OCI-LY1 (cell line): Measurements from ENCODE around the gene FAM50A.

Experiments
- EZH2 ChIP-seq: fragments of 200-600 bp; sonication (generic), shearing (Covaris generic); IDR thresholded peaks from 2 replicates; pipeline ENCODE4 v1.8.0; 2017; ENCODE audit warnings: borderline replicate concordance, mixed run types, mild to moderate bottlenecking, antibody characterized with exemption, low read length, moderate library complexity, mixed read lengths
- TF ChIP-seq, protein P1 (sequence below): fragments of 200-600 bp; sonication (generic), shearing (Covaris generic); IDR thresholded peaks from 2 replicates; pipeline ENCODE4 v1.5.1; 2017; ENCODE audit warnings: mild to moderate bottlenecking, antibody characterized with exemption, low read length, moderate library complexity, mixed read lengths

GRCh38 chrX:154446430-154446829, 2.5 kb downstream of the FAM50A start:
- TF ChIP-seq, protein P1, sequence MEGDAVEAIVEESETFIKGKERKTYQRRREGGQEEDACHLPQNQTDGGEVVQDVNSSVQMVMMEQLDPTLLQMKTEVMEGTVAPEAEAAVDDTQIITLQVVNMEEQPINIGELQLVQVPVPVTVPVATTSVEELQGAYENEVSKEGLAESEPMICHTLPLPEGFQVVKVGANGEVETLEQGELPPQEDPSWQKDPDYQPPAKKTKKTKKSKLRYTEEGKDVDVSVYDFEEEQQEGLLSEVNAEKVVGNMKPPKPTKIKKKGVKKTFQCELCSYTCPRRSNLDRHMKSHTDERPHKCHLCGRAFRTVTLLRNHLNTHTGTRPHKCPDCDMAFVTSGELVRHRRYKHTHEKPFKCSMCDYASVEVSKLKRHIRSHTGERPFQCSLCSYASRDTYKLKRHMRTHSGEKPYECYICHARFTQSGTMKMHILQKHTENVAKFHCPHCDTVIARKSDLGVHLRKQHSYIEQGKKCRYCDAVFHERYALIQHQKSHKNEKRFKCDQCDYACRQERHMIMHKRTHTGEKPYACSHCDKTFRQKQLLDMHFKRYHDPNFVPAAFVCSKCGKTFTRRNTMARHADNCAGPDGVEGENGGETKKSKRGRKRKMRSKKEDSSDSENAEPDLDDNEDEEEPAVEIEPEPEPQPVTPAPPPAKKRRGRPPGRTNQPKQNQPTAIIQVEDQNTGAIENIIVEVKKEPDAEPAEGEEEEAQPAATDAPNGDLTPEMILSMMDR: no peak
- TF ChIP-seq EZH2: no peak
